Activated CD4-positive, alpha-beta T cell treated with anti-CD3 and anti-CD28 coated beads, Interleukin-2, amount 10 ng/mL, durations not matched to agents 7 days and 5 days (primary cell): Measurements from ENCODE around the gene KDM5C. TPM values are rescaled to one million over a fixed set of nuclear protein-coding genes. Genes with fewer than 3 reads are reported as not detected.
A peak's percentile ranks its signal among the peaks of the same experiment; 100 is the strongest.

Experiments
- CTCF ChIA-PET: fragments of 350-600 bp; sonication (Branson Sonifier 250); formaldehyde crosslinking; loops from one replicate; lab custom pipeline; 2021; ENCODE audit warnings: antibody characterized with exemption; lab: Charles Lee
- POLR2A ChIA-PET: fragments of 350-600 bp; sonication (Branson Sonifier 250); formaldehyde crosslinking; loops from one replicate; lab custom pipeline; 2021; ENCODE audit warnings: antibody characterized with exemption; lab: Charles Lee
- DNase-seq: peaks from one replicate; pipeline ENCODE4 v3.0.0-alpha.2; 2020
- H3K27ac Mint-ChIP-seq: one replicate; pipeline ENCODE4 v1.8.0; 2021; ENCODE audit warnings: mild to moderate bottlenecking, moderate library complexity, mixed read lengths
- H3K27me3 Mint-ChIP-seq: one replicate; pipeline ENCODE4 v1.8.0; 2021; ENCODE audit warnings: mixed read lengths
- H3K36me3 Mint-ChIP-seq: one replicate; pipeline ENCODE4 v1.8.0; 2021; ENCODE audit warnings: low read depth, mixed read lengths
- H3K4me1 Mint-ChIP-seq: one replicate; pipeline ENCODE4 v1.8.0; 2021; ENCODE audit warnings: mixed read lengths
- H3K4me3 Mint-ChIP-seq: one replicate; pipeline ENCODE4 v1.8.0; 2021; ENCODE audit warnings: mild to moderate bottlenecking, moderate library complexity, mixed read lengths
- H3K9me3 Mint-ChIP-seq: one replicate; pipeline ENCODE4 v1.8.0; 2021; ENCODE audit warnings: mixed read lengths
- total RNA-seq, 2 experiments: library from RNA; stranded (reverse); gene quantifications; one replicate each; pipeline ENCODE4 v1.2.3, GENCODE V29; 2021

KDM5C gene
- total RNA-seq, 2 experiments from 2014 or later: 77.2 to 81.2 TPM

DNA sequence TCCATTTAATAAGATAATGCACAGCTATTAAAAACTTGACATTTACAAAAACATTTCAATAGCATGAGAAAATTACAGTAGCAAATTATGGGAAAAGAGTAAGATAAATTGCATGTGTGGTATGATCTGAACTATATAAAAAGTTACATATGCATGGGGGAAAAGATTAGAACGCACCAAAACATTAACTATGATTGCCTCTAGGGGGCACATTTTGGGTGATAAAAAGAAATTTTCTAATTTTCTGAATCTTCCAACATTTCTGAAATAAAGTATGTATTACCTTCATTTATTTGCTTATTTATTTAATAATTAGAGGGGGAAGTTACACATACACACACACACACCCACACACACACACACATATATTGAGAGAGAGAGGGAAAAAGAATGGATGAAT is 19.6 kb upstream of the KDM5C start:
- ChIA-PET CTCF (interaction anchor here (0.6 to 1.5 kb wide), 3 partner anchors 8 to 207 kb away, joined by 3 to 4 read pairs (median 3); no protein-coding TSS in a partner anchor), POLR2A (no interaction called here)
- no peak for DNase-seq
- Mint-ChIP-seq H3K27ac (no peak overlapping the region), H3K4me3 (no peak overlapping the region), H3K36me3 (no peaks in the 10 kb centered on the region), H3K27me3 (no peaks in the 10 kb centered on the region), H3K9me3 (no peaks in the 10 kb centered on the region), H3K4me1 (no peaks in the 10 kb centered on the region)

DNA sequence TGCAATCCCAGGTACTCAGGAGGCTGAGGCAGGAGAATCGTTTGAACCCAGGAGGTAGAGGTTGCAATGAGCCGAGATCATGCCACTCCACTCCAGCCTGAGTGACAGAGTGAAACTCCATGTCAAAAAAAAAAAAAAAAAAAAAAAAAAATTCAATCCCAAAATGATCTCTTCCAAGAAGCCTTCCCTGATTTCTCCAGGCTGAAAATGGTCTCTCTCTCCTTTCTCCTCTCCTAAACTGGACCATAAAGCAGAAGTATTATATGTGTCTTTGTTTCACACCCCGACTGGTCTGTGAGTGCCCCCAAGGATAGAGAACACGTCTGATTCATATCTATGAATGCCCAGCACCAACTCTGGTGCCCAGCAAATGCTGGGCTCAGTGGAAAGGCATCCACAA is 17.3 kb upstream of the KDM5C start:
- Mint-ChIP-seq H3K4me1 (no peaks in the 10 kb centered on the region), H3K36me3 (no peaks in the 10 kb centered on the region), H3K4me3 (no peak overlapping the region), H3K27ac (no peak overlapping the region), H3K27me3 (no peaks in the 10 kb centered on the region), H3K9me3 (no peaks in the 10 kb centered on the region)
- ChIA-PET CTCF (no interaction called here), POLR2A (no interaction called here)
- DNase-seq: no peak

DNA sequence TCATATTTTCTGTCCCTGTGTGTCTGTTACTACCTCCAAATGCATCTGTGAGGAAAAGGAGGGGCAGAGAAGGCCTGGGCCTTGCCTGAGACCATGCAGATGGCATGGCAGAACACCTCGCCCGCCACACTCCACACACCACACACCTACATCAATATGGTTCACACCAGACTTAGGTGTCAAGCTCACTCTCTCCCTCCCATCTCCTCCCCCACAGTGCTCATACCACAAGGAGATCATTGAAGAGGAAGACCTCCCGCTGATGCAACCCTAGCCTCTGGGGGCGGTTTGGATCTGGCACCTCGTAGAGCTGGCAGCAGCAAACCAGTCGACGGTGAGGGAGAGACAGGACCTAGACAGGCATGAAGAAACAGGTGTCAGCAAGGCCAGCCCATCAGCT is 16.6 kb upstream of the KDM5C start:
- Mint-ChIP-seq H3K36me3 (no peaks in the 10 kb centered on the region), H3K27me3 (no peaks in the 10 kb centered on the region), H3K27ac (no peak overlapping the region), H3K4me3 (no peak overlapping the region), H3K9me3 (no peaks in the 10 kb centered on the region), H3K4me1 (no peaks in the 10 kb centered on the region)
- DNase-seq: no peak
- CTCF ChIA-PET: no interaction called here
- POLR2A ChIA-PET: no interaction called here

DNA sequence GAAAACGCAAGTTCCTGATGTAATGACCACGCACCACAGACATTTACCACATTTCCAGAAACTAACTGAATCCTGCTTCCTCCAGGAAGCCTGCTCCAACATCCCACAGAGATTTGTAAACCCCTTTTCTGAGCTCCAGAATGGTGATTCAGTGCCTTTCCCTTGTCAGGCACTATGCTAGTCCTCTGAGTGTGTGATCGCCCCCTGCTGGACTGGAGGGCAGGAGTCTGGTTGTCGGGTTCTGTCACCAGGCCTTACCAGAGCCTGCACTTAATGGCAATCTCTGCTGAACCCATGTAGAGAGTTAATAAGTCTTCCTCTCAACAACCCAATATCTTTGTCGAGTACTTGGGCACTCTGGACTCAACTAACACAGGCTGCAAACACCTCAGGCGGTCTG is 14.5 kb upstream of the KDM5C start:
- no peaks in the 10 kb centered on the region for H3K27me3 Mint-ChIP-seq
- H3K4me1 Mint-ChIP-seq: no peaks in the 10 kb centered on the region
- DNase-seq: peak; percentile 64
- H3K4me3 Mint-ChIP-seq: no peak overlapping the region
- H3K27ac Mint-ChIP-seq: no peak overlapping the region
- H3K36me3 Mint-ChIP-seq: no peaks in the 10 kb centered on the region
- CTCF ChIA-PET: interaction anchor here (1.1 to 2.3 kb wide), 4 partner anchors 9 to 51 kb away, joined by 3 to 6 read pairs (median 3); no protein-coding TSS in a partner anchor
- H3K9me3 Mint-ChIP-seq: no peaks in the 10 kb centered on the region
- POLR2A ChIA-PET: no interaction called here

DNA sequence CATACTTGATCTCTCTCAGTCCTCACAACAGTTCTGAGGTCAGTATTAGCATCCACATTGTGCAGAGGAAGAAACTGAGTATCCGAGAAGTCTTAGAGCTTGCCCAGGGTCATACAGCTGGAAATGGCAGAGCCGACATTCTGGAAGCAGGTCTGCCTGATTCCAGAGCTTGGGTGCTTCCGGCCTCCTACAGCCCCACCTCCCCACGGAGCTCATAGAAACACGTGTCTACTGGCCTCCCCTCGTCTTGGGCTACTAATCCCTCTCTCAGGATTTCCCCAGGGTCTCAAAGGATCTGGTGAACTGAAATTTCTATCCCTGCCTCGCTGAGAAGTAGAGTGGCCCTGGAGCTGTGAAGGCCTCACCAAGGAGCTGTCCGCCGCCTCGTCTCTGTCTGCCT is 12.0 kb upstream of the KDM5C start:
- no peak for DNase-seq
- Mint-ChIP-seq H3K27ac (no peak overlapping the region), H3K27me3 (no peaks in the 10 kb centered on the region), H3K9me3 (no peaks in the 10 kb centered on the region), H3K4me1 (no peaks in the 10 kb centered on the region), H3K36me3 (no peaks in the 10 kb centered on the region), H3K4me3 (no peak overlapping the region)
- ChIA-PET POLR2A (no interaction called here), CTCF (interaction anchor here (1.1 kb wide), 1 partner anchor 20 kb away, joined by 4 read pairs; no protein-coding TSS in a partner anchor)

DNA sequence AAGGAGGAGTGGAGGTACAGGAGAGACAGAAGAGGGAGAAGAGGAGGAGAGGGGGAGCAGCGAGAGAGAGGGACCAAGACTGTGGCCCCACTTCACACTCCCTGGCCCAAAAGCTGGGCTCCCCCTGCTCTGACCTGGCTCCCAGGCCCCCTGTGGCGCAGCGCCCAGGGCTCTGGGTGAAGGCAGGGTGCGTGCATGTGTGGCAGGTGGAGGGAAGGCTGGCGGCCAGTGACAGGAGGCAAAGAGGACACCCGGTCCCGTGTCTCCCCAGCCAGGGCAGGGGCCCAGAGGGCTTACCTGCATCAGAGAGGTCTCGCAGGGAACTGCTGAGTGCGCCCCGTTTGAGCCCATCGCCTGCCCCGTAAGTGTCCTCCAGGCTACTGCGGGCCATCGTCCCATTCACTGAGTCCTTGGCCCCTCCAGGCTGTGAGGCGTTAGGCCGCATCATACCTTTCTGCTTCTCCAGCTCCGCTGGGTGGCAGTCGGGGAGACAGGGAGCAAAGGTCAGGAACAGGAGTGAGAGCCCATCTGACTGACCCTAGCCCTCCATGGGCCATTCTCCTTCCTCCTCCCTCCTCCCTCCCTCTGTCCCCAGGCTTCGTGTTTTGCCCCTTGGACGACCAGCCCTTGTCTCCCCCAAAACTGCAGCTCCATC is 11.1 kb upstream of the KDM5C start:
- H3K27me3 Mint-ChIP-seq: no peaks in the 10 kb centered on the region
- POLR2A ChIA-PET: no interaction called here
- no peak for DNase-seq
- no peaks in the 10 kb centered on the region for H3K36me3 Mint-ChIP-seq
- H3K9me3 Mint-ChIP-seq: no peaks in the 10 kb centered on the region
- CTCF ChIA-PET: interaction anchor here (1.1 to 1.4 kb wide), 2 partner anchors 9 to 20 kb away, joined by 4 read pairs; no protein-coding TSS in a partner anchor
- no peak overlapping the region for H3K27ac Mint-ChIP-seq
- H3K4me1 Mint-ChIP-seq: no peaks in the 10 kb centered on the region
- no peak overlapping the region for H3K4me3 Mint-ChIP-seq

DNA sequence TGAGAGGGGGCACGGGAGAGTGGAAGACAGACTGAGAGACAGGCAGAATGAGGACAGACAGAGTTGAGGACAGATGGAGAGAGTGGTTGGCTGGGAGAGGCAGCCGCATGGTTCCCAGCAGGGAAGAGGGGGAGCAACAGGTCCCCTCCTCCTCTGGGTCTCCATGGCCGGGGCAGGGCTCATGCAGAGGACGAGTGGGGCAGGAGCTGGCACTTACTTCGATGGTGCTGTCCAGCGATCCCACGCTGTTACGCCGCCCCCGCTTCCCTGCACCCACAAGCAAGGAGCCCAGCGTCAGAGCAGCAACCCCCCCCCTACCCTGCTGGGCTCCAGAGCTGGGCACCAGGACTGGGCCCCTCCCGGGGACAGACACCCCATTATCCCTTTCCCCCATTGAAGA is 10.6 kb upstream of the KDM5C start:
- Mint-ChIP-seq H3K4me1 (no peaks in the 10 kb centered on the region), H3K27me3 (no peaks in the 10 kb centered on the region), H3K36me3 (no peaks in the 10 kb centered on the region), H3K27ac (no peak overlapping the region), H3K9me3 (no peaks in the 10 kb centered on the region), H3K4me3 (no peak overlapping the region)
- DNase-seq: no peak
- CTCF ChIA-PET: interaction anchor here (1.1 to 1.4 kb wide), 2 partner anchors 9 to 10 kb away, joined by 3 to 4 read pairs; partner anchors contain the start of gene KDM5C
- POLR2A ChIA-PET: no interaction called here

DNA sequence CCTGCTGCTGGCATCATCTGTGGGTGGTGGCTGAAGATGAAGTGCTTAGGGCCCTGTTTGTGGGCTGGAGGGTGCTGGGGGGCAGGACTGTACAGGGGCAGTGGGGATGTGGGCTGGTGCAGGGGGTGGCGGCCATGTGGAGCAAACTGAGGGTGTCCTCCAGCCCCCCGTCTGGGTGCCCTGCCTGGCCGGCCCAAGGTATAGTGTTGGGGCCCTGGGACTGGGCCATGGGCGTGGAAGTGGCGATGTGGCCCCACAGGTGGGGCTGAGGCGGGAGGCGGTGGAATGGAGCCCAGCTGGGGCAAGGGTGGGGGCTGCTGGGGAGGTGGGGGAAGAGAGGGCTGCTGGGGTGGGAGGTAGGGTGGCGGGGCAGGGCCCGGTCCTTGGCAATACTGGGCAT is 9.5 kb upstream of the KDM5C start:
- POLR2A ChIA-PET: no interaction called here
- no peaks in the 10 kb centered on the region for H3K27me3 Mint-ChIP-seq
- H3K4me3 Mint-ChIP-seq: no peak overlapping the region
- H3K4me1 Mint-ChIP-seq: no peaks in the 10 kb centered on the region
- CTCF ChIA-PET: interaction anchor here (1.1 to 1.4 kb wide), 2 partner anchors 8 to 9 kb away, joined by 3 to 4 read pairs; partner anchors contain the start of gene KDM5C
- H3K9me3 Mint-ChIP-seq: no peaks in the 10 kb centered on the region
- no peaks in the 10 kb centered on the region for H3K36me3 Mint-ChIP-seq
- no peak overlapping the region for H3K27ac Mint-ChIP-seq
- no peak for DNase-seq

DNA sequence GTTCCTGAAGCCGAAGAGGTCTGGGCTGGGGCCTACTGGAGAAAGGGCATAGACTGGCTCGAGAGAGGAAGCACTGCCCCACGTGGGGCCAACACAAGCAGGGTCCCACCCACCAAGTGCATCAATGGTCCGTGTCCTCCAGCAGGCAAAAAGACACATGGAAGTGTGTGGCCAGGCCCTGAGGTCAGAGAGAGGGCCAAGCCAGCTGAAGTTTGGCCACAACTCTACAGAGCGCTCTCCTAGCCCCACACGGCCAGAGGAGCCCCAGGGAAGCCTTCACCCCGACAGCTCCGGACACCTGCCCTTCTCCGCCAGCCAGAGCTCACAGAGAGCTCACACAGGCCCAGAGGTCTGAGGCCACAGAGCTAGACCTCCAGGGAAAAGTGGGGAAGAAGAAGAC is 8.5 kb upstream of the KDM5C start:
- H3K4me1 Mint-ChIP-seq: no peaks in the 10 kb centered on the region
- DNase-seq: no peak
- H3K36me3 Mint-ChIP-seq: no peaks in the 10 kb centered on the region
- no peaks in the 10 kb centered on the region for H3K9me3 Mint-ChIP-seq
- ChIA-PET CTCF (interaction anchor here (0.8 kb wide), 1 partner anchor 12 kb away, joined by 3 read pairs; no protein-coding TSS in a partner anchor), POLR2A (no interaction called here)
- no peaks in the 10 kb centered on the region for H3K27me3 Mint-ChIP-seq
- no peak overlapping the region for H3K4me3 Mint-ChIP-seq
- H3K27ac Mint-ChIP-seq: no peak overlapping the region

DNA sequence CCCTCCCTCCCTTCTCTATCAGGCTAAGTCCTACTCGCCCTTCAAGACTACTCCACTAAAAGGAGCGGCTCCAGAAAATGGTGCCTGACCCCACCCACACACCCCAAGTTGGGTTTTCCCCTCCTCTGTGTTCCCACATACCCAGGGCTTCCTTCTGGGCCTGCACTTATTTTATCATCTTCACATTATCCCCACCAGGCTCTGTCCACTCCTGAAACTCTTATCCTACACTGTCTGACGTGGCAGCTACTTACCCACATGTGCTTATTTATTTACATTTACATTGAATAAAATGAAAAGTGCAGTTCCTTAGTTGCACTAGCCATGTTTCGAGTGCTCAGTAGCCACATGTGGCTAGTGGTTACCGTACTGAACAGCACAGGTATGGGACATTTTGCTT is 5.1 kb upstream of the KDM5C start:
- Mint-ChIP-seq H3K9me3 (no peaks in the 10 kb centered on the region), H3K27ac (no peak overlapping the region), H3K36me3 (no peaks in the 10 kb centered on the region), H3K27me3 (no peaks in the 10 kb centered on the region), H3K4me1 (peaks cover 19% of the 10 kb centered on the region), H3K4me3 (no peak overlapping the region)
- POLR2A ChIA-PET: no interaction called here
- CTCF ChIA-PET: interaction anchor here (1.1 kb wide), 1 partner anchor 10 kb away, joined by 3 read pairs; no protein-coding TSS in a partner anchor
- no peak for DNase-seq

DNA sequence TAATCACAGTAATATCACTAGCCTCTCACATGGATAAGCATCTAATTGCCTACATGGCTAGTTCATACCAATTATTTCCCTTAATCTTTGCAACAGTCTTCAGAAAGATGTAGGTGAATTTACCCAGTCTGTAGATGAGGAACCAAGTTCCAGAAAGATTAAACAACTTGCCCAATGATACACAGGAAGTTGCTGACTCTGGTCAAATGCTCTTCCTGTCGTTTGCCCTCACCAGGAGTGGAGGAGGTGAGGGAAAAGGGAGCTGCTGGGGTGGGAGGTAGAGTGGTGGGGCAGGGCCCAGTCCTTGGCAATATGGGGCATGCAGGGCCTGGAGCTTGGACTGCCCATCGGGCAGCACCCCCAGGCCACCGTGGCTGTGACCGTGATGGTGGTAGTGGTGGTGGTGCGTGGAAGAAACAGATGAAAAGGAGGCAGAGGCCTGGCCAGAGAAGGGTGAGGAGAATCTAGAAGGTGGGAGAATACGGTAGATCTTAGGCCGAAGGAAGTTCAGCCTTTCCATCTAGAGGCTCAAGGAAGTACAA is 2.3 kb upstream of the KDM5C start:
- no peak overlapping the region for H3K4me3 Mint-ChIP-seq
- DNase-seq: no peak
- ChIA-PET CTCF (interaction anchor here (0.9 to 1.5 kb wide), 3 partner anchors 8 to 138 kb away, joined by 3 to 4 read pairs (median 4); no protein-coding TSS in a partner anchor), POLR2A (no interaction called here)
- no peaks in the 10 kb centered on the region for H3K27me3 Mint-ChIP-seq
- H3K4me1 Mint-ChIP-seq: peaks cover 35% of the 10 kb centered on the region
- H3K36me3 Mint-ChIP-seq: peaks cover 16% of the 10 kb centered on the region
- H3K27ac Mint-ChIP-seq: no peak overlapping the region
- H3K9me3 Mint-ChIP-seq: no peaks in the 10 kb centered on the region

DNA sequence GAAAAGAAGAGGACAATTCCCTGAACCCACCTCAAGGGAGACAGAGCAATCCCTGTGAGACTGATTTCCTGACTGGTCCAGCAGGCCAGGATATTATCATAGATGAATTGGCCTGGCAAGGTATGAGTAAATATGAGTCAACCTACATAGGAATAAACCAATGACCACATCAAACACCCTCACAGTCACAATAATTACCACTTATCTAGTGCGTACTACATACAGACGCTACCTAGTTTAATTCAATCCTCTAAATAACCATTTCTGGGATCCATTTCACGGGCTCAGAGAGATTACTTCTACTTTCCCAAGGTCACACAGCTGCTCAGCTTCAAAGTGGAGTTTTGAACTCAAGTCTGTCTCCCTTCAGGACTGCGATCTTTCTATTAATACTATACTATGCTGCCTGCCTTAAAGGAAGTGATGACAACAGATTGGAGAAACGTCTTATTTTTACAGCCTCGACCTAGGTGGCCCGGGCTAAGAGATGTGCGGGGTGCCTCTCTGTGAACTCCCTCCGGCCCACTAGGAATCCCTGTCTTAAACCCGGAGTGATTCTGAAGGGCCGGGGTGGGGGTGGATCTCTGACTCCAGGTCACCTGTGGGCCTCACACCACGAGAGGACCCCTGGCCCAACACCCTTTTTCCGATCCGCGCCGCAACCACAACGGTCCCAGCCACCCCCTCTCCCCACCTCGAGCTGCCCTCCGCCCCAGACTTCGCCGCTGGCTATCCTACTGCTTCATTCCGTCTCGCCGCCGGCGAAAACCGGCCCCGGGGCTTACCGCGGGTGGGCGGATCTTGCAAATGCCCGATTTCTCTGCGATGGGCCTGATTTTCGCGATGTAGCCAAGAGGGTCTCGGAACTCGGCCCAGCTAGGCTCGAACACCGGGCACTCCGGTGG is 800 bp downstream of the KDM5C start:
- H3K4me1 Mint-ChIP-seq: peaks cover 44% of the 10 kb centered on the region
- H3K27me3 Mint-ChIP-seq: no peaks in the 10 kb centered on the region
- ChIA-PET CTCF (interaction anchor here (0.8 kb wide), 1 partner anchor 23 kb away, joined by 3 read pairs; no protein-coding TSS in a partner anchor), POLR2A (no interaction called here)
- H3K9me3 Mint-ChIP-seq: no peaks in the 10 kb centered on the region
- H3K36me3 Mint-ChIP-seq: peaks cover 16% of the 10 kb centered on the region
- peak overlapping the region; percentile 90 for H3K4me3 Mint-ChIP-seq
- H3K27ac Mint-ChIP-seq: peak overlapping the region; percentile 98
- DNase-seq: peak; percentile 6
